Jurkat, Clone E6-1 (cell line): ENCODE results near the gene TEAD3. TPM values are rescaled to one million over a fixed set of nuclear protein-coding genes. Genes with fewer than 3 reads are reported as not detected.
"Not testable (repeated sequence)": the region's sequence is repeated elsewhere in the genome, so short reads cannot be mapped to it uniquely, and the experiment has no call there.

Experiments
- DNase-seq: peaks from one replicate; pipeline ENCODE4 v3.0.0-alpha.2; 2011; ENCODE audit warnings: low read depth, low spot score
- H3K4me3 ChIP-seq: 2 replicates; pipeline ENCODE4 v1.5.1; 2011; ENCODE audit warnings: mild to moderate bottlenecking, low read length, control low read depth, moderate library complexity
- polyA plus RNA-seq: library from polyadenylated mRNA; unstranded; fragments of >200 nt; gene quantifications from one replicate; pipeline ENCODE4 v1.2.1, GENCODE V29; 2012; ENCODE audit warnings: missing spikeins; ENCODE audit not compliant: insufficient read length, insufficient read depth

Gene TEAD3
- 3.6 TPM for polyA plus RNA-seq

DNA sequence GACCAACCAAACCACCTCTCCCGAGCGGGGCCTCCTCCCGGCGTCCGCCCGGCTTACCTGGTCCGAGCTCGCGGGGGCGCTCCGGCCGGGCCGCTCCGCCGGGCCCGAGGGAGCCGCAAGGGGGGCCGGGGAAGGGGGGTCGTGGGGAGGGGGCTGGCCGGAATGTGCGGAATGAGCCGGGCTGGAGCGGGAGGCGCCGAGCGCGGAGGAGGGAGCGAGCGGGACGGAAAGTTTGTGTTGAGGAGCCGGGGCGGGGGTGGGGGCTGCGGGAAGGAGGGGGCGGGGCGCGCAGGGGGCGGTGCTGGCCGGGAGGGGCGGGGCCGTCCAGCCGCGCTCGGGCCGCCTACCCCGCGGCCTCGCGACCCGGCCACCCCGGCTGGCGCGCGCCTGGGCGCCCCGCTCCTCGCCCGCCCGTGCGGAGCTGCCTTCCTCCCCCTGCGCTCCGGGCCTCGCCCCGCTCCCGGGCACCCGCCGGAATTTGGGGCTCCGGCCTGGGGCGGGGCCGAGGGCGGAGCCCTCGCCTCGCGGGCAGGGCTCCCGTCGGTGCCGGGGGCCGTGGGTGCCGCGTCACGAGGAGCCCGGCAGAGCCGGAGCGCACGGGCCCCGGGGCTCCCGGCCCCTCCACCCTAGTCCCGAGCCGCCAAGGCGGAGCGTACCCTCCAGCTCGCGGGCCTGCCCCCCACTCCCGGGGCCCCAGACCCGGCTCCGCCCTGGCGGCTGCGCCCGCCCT is at the start of gene TEAD3:
TSS of gene TEAD3 (minus strand) at position 239 of the 730 bp plus-strand sequence.
- peak within 1 kb of the TSS; percentile 51 for H3K4me3 ChIP-seq
- DNase-seq, result no peak

DNA sequence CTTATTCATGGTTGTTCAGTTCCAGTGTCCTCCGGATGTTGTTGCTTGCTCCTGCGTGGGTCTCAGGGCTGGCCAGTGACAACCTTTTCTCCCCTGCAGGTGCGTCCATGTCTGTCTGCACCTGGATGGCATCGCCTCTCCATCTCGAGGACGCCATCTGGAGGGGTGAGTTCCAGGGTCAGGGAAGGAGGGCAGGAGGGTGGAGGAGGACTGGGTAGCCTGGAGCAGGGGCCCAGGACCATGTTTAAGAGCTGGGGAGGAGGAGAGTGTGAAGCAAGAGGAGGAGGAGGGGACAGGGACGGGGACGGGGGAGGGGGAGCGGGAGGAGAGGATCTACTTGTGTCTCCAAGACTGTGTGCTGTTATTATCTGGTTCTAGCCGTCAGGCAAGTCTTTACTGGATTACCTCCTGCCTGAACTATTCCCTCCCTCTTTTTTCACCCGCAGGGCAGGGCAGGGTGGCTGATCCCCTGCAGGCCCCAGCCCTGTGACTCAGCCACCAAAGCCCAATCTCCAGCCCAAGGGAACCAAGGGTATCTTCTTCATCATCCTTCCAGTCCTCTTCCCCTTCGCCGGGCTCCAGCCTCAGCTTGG is 48.0 kb upstream of the TEAD3 start:
- no peak overlapping the region for H3K4me3 ChIP-seq
- DNase-seq, result no peak

DNA sequence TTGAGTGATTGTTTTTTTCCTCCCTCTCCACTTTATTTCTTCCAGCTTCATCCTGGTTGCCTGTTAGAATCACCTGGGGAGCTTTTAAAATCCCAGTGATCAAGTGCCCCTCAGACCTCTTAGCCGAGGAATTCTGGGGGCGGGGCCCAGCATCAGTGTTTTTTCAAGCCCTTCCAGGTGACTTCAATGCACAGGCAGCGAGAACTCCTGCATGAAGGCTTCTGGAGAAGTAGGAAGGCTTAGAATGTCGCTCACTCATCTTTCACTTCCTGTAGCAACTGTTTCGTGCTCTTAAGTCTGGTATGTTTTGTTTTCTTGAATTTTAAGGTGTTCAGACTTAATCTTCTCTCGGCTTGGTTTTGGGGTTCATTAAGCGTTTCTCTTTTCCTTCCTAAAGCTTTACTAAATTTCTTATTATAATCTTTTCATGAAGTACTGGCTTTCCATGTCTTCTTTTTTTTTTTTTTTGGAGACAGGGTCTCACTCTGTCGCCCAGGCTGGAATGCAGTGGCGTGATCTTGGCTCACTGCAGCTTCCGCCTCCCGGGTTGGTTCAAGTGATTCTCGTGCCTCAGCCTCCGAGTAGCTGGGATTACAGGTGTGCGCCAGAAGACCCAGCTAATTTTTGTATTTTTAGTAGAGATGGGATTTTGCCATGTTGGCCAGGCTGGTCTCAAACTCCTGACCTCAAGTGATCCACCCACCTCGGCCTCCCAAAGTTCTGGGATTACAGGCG is 46.7 kb upstream of the TEAD3 start:
- no peak overlapping the region for H3K4me3 ChIP-seq
- no peak for DNase-seq

DNA sequence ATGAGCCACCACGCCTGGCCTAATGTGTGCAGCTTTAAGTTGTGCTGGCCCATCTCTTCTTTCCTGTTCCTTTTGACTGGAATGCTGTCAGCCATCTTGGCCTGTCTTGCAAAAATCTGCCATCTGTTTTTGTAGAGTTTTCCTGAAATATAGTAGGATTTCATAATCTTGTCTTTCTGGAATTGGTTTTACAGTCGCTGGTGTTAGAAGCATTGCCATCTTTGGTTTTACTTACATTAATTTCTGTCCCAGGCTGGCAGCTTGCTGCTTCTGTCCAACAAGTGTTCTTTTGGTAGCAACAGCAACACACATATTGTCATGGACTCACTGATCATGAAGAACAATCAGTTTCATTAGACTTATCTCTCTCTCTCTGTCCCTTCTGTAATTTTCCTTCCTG is 45.0 kb upstream of the TEAD3 start:
- H3K4me3 ChIP-seq, result no peak overlapping the region
- DNase-seq, result no peak

DNA sequence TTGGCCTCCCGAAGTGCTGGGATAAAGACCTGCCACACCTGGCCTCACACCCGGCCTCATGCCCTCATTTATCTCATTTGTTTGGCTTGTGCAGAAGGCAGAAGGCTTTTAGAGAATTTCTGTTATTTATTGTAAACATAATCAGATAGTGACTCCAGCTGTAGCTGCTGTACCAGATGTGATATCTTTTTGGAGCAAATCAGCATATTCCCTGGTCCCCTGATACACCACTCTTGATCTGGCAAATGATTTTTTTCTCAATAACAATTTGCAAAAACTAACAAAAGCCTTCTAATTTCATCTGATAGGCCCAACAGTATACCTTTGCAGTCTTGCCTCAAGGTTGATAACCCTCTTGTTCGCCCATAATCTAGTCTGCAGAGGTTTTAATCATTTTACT is 42.3 kb upstream of the TEAD3 start:
- H3K4me3 ChIP-seq, result no peak overlapping the region
- no peak for DNase-seq

DNA sequence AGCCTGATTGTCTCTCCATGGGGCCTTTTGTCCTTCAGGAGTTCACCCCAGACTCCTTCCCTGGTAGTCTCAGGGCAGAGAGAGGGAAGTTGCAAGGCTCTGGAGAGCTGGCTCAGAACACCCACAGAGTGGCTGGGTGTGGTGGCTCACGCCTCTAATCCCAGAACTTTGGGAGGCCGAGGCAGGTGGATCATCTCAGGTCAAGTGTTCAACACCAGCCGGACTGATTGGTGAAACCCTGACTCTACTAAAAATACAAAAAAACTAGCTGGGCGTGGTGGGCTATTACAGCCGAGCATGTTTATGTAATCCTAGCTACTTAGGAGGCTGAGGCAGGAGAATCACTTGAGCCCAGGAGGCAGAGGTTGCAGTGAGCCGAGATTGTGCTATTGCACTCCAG is 39.0 kb upstream of the TEAD3 start:
- not testable (repeated sequence) for DNase-seq, H3K4me3 ChIP-seq

DNA sequence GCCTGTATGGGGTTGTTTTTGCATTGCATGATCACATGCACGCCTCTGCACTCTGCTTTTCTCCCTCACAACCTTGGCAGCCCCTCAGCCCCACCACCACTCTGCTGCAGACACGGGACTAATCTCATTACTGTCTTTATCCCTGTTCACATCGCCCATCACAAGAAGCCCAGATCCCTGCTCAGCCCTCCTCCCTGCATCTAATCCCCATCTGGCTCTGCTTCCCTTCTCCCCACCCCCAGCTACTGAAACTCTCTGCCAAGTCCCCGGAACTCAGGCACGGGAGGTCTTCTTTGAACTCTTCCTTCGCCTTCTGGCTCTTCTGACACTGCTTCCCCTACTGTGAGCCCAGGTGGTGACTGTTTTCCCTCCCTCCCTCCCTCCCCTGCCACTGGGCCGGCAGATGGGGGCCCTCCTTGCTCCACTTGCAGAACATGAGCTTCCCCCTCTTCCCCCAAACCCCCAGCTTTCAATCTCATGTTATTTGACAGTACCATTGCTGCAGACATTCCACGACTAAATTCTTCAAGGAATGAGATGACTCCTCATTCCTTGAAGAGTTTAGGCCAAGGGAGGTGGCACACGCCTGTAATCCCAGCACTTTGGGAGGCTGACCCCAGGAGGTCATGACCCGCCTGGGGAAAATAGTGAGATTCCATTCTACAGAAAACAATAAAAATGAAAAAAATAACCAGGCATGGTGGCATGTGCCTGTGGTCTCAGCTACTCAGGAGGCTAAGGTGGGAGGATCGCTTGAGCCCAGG is 37.7 kb upstream of the TEAD3 start:
- DNase-seq, result peak; percentile 65
- no peak overlapping the region for H3K4me3 ChIP-seq

DNA sequence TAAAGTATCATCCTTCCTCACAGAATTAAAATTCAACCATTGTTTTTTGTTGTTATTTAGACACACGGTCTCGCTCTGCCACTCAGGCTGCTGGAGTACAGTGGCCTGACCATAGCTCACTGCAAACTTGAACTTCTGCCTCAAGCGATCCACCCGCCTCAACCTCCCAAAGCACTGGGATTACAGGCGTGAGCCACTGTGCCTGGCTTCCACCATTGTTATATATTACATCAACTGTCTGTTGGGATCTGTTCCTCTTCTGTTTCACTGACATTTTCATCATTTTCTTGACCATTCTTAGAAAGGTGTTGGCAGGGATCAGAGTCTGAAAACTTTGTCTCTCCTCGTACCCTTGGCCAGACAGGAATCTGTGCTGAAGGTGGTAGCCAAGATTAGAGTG is 37.1 kb upstream of the TEAD3 start:
- DNase-seq, result no peak
- H3K4me3 ChIP-seq, result no peak overlapping the region

DNA sequence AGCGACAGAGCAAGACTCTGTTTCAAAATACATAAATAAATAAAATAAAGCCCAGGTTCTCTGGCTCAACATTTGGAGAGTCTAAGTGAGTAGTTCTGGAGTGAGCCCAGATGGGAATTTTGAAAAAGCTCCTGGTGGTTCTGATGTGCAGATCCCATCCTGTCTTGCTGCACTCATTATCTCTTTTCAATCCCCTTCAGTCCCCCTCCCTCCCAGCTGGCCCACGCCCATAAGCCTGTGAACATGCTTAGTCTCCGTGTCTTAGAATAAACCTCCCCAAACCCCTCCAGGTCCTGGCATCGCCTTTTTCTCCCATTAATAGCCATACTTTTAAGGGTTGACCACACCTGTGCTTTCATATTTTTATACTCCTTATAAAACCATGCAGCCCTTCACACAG is 35.2 kb upstream of the TEAD3 start:
- H3K4me3 ChIP-seq, result no peak overlapping the region
- no peak for DNase-seq

DNA sequence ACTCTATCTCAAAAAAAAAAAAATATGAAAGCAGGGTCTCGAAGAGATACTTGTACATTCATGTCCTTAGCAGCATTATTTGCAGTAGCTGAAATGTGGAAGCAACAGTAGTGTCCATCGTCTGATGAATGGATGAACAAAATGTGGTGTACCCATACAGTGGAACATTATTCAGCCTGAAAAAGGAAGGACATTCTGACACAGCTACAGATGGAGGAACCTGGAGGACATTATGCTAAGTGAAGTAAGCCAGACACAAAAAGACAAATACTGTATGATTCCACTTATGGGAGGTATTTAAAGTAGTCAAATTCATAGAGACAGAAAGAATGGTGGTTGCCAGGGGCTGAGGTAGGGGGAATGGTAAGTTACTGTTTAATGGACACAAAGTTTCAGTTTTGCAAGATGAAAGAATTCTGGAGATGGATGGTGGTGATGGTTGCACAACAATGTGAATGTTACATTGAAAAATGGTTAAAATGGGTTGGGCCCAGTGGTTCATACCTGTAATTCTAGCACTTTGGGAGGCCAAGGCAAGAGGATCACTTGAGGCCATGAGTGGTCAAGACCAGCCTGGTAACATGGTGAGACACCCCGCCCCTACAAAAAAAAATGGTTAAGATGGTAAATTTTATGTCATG is 27.6 kb upstream of the TEAD3 start:
- H3K4me3 ChIP-seq, result no peak overlapping the region
- DNase-seq, result no peak

DNA sequence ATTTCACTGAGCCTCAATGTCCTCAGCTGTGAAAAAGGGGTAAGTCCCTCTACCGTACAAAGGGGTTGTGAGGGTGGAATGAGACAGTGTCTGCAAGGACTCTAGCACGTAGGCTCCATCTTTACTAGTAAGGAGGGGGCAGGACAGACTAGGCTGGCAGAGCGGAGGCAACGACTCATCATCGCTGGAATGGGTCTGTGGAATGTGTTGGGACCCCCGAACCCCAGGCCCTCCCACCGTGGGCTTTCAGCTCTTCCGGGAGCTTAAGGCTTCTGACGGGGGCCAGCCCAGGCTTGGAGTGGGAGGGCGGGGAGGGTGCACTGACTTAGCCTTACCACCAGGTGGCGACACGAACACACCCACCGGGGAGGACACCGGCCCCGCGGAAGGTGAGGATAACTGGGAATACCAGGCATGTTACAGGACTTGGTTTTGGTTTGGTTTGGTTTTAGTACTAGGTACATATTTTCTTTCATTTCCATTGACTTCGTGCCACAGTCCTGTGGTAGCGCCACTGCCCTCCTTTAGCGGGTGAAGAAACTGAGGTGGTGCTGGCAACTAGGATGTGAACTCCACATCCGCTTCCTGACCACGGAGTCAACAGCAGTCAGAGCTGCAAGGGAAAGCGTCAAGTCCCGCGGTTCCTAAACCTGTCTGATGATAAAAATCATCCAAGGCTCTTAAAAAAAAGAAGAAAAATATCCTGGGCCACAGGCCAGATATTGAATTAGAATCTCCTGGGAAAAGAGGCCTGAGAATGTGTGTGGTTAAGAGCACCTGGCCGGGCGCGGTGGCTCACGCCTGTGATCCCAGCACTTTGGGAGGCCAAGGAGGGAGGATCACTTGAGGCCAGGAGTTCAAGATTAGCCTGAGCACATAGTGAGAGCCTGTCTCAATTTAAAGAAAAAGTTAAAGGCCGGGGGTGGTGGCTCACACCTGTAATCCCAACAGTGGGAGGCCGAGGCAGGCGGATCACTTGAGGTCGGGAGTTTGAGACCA is 26.1 kb upstream of the TEAD3 start:
- DNase-seq, result peak; percentile 93
- H3K4me3 ChIP-seq, result peak overlapping the region; percentile 52

DNA sequence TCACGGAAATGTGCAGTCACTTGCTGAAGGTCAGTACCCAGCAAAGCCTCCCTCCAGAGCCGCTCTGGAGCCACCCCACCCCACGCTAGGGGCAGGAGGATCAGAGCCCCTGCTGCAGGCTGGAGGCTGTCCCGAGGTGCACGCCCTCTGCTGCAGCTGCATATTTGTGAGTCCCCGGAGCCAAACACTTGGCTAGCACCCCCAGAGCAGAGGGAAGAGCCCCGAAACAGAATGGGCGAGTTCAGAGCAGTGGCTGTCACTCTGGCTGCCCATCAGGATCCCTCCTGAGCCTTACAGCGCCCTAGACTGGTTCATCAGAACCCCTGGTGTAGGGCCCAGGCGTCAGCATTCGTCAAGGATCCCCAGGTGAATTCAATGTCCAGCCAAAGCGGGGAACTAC is 25.3 kb upstream of the TEAD3 start:
- no peak overlapping the region for H3K4me3 ChIP-seq
- DNase-seq, result no peak

DNA sequence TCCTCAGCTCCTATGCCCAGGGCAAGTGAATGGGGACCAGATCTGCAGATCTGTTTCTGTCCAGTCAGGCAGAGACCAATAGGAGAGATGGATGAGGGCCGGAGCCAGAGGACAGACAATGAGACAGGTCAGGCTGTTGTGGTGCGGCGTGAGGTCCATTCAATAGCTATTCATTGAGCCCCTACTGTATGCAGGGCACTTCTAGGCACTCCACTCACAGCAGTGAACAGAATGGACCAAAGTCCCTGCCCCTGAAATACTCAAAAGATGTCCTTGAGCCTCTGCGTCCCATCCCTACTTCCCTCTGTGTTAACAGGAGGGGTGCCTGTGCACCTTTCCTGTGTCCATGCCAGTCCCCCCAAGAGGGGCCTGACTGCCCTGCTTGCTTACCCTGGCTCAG is 24.4 kb upstream of the TEAD3 start:
- no peak overlapping the region for H3K4me3 ChIP-seq
- DNase-seq, result no peak

DNA sequence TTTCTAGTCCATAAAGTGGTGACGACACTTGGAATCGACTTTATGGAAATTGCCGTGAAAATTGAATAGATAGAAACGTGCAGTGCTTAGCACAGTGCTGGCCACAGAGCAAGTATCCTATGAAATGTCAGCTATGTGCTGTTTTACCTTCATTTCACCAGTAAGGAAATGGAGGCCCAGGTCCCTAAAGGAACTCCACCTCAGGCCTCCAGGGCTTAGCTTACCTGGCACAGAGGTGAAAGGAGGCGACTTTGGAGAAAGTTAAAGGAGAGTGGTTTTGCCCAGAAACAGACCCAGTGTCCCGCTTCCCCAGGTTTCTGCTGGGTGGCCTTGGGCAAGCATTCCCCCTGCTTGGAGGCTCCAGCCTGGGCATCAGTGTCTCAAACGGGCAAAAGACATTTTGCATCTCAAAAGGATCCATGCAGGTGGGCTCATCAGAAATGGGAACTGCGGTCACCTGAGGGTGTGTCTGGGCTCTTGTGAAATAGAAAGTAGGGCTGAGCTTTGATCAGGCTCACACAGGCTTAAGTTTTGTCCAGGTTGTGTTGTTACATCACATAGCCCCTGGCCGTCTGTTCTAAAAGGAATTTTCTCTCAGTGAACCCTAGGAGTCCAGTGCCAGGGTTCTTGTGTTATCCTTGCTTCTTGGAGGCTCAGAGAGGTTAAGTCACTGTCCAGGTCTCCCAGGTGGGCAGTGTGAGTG is 22.6 kb upstream of the TEAD3 start:
- no peak overlapping the region for H3K4me3 ChIP-seq
- no peak for DNase-seq

DNA sequence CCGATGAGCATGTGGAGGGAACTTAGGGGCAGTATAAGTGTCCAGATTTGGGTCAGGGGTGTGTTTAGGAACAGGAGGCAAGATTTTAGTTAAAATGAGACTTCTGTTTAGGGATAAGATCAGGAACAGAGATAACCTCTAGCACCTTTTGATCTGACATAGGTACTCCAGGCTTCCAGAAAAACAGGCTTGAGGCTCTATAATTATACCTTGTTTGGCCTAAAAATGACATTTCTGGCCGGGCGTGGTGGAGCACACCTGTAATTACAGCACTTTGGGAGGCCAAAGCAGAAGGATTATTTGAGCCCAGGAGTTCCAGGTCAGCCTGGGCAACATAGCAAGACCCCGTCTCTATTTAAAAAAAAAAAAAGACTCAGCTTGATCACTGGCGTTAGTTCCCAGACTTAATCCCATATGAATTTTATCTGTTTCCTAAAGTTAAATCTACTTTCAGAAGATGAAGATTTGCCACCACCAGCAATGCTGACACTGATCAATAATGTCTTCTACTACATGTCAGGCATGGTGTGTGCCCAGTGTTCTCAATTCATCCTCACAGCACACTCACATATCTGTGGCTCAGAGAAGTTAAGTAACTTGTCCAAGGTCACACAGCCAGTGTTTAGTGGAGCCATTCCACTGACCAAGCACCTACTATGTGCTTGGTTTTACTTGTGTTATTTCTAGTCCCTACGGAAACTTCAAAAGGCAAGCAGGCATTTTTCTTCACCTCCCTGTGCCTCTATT is 21.9 kb upstream of the TEAD3 start:
- no peak for DNase-seq
- no peak overlapping the region for H3K4me3 ChIP-seq

DNA sequence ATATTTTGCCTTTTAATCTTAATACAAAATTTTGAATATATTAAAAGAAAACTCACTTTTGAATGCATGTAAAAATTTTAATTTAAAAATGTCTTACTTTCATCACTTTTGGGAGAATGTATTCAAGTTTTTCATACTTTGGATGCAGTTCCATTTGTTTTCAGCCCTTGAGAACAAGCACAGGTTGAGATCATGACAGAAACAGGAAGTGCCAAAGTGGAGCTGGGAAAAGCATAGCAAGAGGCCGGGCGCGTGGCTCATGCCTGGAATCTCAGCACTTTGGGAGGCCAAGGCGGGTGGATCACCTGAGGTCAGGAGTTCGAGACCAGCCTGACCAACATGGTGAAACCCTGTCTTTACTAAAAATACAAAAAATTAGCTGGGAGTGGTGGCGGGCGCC is 21.1 kb upstream of the TEAD3 start:
- not testable (repeated sequence) for DNase-seq

DNA sequence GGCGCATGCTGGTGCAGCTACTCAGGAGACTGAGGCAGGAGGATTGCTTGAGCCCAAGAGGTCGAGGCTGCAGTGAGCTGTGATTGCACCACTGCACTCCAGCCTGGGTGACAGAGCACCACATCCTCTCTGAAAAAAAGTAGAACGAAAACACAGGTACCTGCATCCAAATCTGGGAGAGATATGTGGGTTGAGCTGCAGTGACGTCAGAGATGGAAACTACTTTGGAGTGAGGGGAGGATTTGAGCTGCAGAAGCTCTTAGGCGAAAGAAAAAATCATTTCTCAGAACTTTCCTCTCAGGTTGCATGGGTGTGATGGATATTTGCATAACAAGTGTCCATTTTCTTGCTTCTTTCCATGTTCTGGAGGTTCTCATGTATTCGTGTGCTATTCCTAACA is 19.8 kb upstream of the TEAD3 start:
- DNase-seq, result no peak
- H3K4me3 ChIP-seq, result no peak overlapping the region

More for the DNA sequence above, 21.1 kb upstream of the TEAD3 start:
- not testable (repeated sequence) for H3K4me3 ChIP-seq
